SJSA1 (cell line): Measurements from ENCODE around the gene IFNA13. TPM values are rescaled to one million over a fixed set of nuclear protein-coding genes. Genes with fewer than 3 reads are reported as not detected.
"Not testable (repeated sequence)": the region's sequence is repeated elsewhere in the genome, so short reads cannot be mapped to it uniquely, and the experiment has no call there.

Source experiments
- DNase-seq, 2 experiments: peaks; one replicate each; pipeline ENCODE4 v3.0.0-alpha.2; 2015 to 2020; ENCODE audit warnings: low spot score in 2 of 2, low read depth in 1 of 2
- H3K27ac ChIP-seq: fragments of 250-450 bp; sonication (Bioruptor Pico); 2 replicates; pipeline ENCODE4 v1.5.1; 2020; ENCODE audit warnings: mild to moderate bottlenecking, moderate library complexity
- H3K27me3 ChIP-seq: fragments of 250-450 bp; sonication (Bioruptor Pico); replicated peaks from 2 replicates; pipeline ENCODE4 v1.5.1; 2020; ENCODE audit warnings: mild to moderate bottlenecking, moderate library complexity
- H3K36me3 ChIP-seq: fragments of 250-450 bp; sonication (Bioruptor Pico); 2 replicates; pipeline ENCODE4 v1.5.1; 2020; ENCODE audit warnings: mild to moderate bottlenecking
- H3K4me1 ChIP-seq: fragments of 250-450 bp; sonication (Bioruptor Pico); replicated peaks from 2 replicates; pipeline ENCODE4 v1.6.1; 2021; ENCODE audit warnings: mild to moderate bottlenecking
- H3K4me3 ChIP-seq: fragments of 250-450 bp; sonication (Bioruptor Pico); 2 replicates; pipeline ENCODE4 v1.5.1; 2020; ENCODE audit warnings: mild to moderate bottlenecking
- H3K9me3 ChIP-seq: fragments of 250-450 bp; sonication (Bioruptor Pico); replicated peaks from 2 replicates; pipeline ENCODE4 v1.5.1; 2020; ENCODE audit warnings: mild to moderate bottlenecking
- total RNA-seq: library from RNA; depleted of rRNA; stranded (reverse); fragments of >200 nt; shearing (Covaris generic); gene quantifications from 2 replicates; pipeline ENCODE4 v1.2.3, GENCODE V29; 2014

The IFNA13 gene
- total RNA-seq, 1 experiment from 2014 or later: not detected

DNA sequence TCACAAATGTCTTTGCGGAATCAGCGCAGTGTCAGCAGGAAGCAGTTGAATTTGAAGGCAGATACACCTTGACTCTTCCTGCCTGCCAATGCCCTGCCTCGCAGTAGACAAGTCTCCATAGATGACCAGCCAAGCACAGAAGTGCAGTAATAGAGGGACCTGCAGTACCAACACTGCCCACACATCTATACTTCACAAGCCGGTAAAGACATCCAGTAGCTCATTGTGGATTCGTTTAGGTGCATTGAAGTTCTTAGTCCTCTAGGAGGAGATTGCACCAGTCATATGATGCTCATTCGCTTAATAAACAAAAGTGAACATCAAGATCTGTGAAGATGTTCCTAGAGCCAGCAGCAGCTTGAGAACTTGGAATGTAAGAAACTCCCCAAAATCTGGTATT lies 24.4 kb upstream of the IFNA13 start:
- no peak overlapping the region for H3K4me3 ChIP-seq
- H3K4me1 ChIP-seq: no peaks in the 10 kb centered on the region
- H3K27ac ChIP-seq: no peak overlapping the region
- H3K9me3 ChIP-seq: no peaks in the 10 kb centered on the region
- no peaks in the 10 kb centered on the region for H3K36me3 ChIP-seq
- H3K27me3 ChIP-seq: no peaks in the 10 kb centered on the region; the same call in 1 of the 2 replicates
- DNase-seq: no peak

DNA sequence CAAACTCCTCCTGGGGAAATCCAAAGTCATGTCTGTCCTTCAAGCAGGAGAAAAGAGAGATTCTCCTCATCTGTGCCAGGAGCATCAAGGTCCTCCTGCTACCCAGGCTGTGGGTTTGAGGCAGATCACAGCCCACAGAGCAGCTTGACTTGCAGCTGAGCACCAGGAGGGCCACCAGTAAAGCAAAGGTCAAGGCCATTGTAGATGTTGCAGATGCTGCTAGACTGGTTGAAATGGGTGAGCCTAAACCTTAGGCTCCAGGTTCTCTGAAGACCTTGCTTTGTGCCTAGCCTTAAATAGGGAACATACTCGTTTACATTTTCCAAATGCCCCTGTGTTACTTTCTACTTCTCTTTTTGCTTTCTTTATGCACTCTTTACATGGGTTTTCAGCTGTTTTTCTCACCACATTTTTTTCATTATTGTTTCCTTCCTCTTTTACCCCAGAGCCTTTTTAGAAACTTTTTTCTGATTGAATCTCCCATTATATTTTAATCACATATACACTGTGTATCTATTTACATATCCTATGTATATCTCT lies 17.3 kb upstream of the IFNA13 start, which contains the start of gene IFNA2:
Gene IFNA2 (minus strand): TSS at position 268 of the 540 bp plus-strand sequence. CDS start 69 bp downstream, at position 199.
- H3K27ac ChIP-seq: no peak within 1 kb of the TSS
- no peak within 1 kb of the TSS for H3K4me3 ChIP-seq
- no peaks in the 10 kb centered on the region for H3K4me1 ChIP-seq
- no peaks in the 10 kb centered on the region for H3K27me3 ChIP-seq
- H3K36me3 ChIP-seq: no peaks in the 10 kb centered on the region
- DNase-seq: no peak
- no peaks in the 10 kb centered on the region for H3K9me3 ChIP-seq

DNA sequence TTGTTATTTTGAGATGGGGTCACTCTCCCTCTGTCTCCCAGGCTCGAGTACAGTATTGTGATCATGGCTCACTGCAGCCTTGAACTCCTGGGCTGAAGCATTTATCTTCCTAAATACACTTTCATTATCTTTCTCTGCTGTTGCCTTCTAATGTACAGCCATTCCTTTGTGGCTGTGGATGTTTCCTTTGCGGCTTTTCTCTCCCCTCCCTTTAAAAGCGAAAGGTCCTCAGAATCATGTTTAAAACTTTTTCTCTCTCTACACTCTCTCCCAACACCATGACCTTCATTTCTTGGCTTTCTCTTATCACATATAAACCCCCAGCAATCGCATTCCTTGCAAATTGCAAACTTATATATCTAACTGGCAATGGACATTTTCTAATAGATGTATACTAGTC lies 15.8 kb upstream of the IFNA13 start:
- Histone ChIP-seq H3K27me3 (no peaks in the 10 kb centered on the region), H3K27ac (no peak overlapping the region), H3K4me1 (no peaks in the 10 kb centered on the region), H3K36me3 (no peaks in the 10 kb centered on the region), H3K9me3 (no peaks in the 10 kb centered on the region), H3K4me3 (no peak overlapping the region)
- no peak for DNase-seq

DNA sequence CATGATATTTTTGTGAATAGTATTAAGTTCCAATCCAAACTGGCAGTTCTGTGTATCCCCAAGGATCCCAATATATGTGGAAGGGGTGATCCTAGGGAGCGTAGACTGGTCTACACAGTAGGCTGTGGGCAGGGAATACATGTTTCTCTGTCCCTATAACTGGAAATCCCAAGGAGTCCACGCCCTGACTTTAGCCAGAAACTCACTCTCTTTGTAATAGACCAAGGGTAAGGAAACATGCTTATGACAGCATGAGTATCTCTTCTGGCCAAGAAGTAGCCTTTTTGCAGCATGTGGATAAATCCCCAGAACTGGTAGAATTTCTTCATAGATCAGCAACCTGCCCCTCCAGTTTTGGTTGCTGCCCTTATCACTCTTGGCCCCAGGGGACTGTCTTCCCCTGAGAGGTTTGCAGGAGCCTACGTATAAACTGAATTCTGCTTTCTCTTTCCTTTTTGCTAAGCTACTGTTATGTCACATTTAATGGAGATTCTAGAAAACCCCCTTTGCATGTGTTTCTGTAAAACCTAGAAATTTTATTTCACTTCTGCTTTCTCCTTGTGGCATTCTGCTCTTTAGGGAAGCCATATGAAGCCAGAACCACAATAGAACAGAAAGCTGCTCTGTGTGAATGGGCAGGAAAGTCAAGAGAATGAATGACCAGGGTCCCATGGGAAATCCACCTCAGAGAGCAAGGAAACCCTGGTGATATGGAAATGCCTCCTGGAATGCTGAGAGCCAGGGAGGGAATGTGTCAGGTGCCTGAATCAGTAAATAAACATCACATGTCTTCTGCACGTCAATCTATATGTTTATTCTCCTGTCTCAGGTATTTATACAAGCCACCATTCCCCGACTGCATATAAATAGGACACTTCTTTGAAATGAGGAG lies 13.8 kb upstream of the IFNA13 start:
- Histone ChIP-seq H3K27me3 (no peaks in the 10 kb centered on the region), H3K9me3 (no peaks in the 10 kb centered on the region), H3K4me1 (no peaks in the 10 kb centered on the region), H3K4me3 (no peak overlapping the region), H3K27ac (no peak overlapping the region), H3K36me3 (no peaks in the 10 kb centered on the region)
- no peak for DNase-seq

DNA sequence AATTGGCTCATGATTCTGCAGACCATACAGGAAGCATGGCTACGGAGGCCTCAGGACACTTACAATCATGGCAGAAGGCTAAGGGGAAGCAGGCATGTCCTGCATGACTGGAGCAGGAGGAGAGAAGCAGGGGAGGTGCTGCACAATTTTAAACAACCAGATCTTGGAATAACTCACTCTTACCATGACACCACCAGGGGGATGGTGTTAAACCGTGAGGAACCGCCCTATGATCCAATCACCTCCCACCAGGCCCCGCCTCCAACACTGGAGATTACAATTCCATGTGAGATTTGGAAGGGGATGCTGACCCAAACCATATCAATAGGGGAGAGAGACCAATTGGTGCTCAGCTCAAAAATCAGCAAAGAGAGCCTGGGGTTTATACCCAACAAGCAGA lies 3.6 kb upstream of the IFNA13 start:
- not testable (repeated sequence) for H3K4me3 ChIP-seq, H3K36me3 ChIP-seq, DNase-seq, H3K27ac ChIP-seq, H3K4me1 ChIP-seq, H3K27me3 ChIP-seq, H3K9me3 ChIP-seq

DNA sequence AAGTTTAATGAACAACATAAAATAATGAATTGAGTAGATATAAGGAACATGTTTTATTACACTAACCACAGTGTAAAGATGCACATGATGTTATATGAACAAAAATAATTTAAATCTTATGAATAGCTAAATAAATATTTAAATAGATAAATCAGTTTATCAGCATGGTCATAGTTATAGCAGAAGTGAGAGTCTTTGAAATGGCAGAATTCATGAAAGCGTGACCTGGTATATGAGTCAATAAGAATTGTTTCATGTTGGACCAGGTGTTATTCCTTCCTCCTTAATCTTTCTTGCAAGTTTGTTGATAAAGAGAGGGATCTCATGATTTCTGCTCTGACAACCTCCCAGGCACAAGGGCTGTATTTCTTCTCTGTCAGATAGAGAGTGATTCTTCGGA lies 688 bp downstream of the IFNA13 start:
- not testable (repeated sequence) for H3K27me3 ChIP-seq, H3K9me3 ChIP-seq, H3K4me3 ChIP-seq, H3K36me3 ChIP-seq, H3K27ac ChIP-seq, DNase-seq, H3K4me1 ChIP-seq

DNA sequence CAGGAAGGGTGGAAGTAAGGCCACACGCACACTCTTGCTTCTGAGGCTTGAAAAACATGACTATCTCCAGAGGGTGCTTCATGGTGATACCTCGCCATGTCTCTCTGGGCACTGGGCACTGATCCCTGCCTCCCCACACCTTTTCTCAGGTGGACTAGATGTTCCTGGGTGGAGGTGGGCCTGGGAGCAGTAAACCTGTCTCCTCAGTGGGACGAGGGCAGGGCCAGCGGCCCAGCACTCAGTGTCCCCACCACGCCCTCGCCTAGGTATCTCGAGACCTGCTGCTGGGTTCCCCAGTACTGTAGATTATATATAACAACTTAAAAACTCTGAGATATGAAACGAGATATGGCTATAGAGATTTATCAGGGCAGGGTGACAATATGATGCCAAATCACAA lies 5.6 kb downstream of the IFNA13 start:
- DNase-seq: no peak
- H3K4me1 ChIP-seq: no peaks in the 10 kb centered on the region
- H3K27me3 ChIP-seq: no peaks in the 10 kb centered on the region
- no peak overlapping the region for H3K4me3 ChIP-seq
- H3K9me3 ChIP-seq: no peaks in the 10 kb centered on the region
- no peak overlapping the region for H3K27ac ChIP-seq
- H3K36me3 ChIP-seq: no peaks in the 10 kb centered on the region

DNA sequence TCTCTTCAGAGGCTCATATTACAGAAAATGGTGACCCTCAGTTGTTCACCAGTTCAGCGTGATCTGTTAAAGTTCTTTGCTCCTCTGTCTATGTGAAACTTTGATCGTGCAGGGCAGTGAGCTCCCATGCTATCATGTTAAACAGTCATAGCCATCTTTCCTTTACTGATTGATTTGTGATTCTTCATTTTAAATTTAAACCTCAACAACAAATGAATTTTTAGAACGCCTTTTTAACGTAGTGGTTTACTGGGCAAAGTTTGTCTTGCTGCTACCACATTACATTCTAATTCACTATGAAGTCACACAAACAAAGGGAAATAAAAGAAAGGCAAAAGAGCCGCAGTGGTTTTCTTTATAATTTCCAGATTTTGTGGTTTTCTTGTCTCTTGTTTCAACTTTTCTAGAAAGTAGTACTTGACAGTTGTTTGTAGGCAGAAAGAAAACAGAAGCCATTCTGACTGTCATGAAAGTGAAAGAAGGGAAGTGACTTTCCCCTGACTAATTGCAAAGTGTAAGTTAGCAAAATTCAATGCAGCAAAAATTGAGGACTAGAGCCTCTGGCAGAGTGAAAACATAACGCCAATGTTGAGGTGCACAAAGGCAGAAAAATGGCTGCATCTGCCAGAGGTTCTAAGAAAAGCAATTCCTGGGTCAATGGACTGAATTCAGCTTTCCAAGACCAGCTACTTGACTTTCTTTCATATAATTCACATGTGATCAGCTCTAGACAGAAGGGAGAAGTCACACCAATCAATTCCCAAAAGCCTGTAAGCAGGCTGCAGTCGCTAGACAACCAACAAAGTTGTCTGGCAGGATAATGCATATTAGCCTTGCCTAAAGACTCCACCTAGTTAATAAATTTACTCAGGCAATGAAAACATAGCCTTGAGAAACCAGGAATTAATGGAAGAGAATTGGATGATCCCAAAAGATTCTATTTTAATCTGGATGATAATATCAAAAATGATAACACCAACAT lies 10.1 kb downstream of the IFNA13 start:
- no peaks in the 10 kb centered on the region for H3K9me3 ChIP-seq
- no peaks in the 10 kb centered on the region for H3K27me3 ChIP-seq
- H3K27ac ChIP-seq: no peak overlapping the region
- H3K4me3 ChIP-seq: no peak overlapping the region
- peak in 1 of 2 experiments; percentile 3 for DNase-seq
- H3K4me1 ChIP-seq: no peaks in the 10 kb centered on the region
- no peaks in the 10 kb centered on the region for H3K36me3 ChIP-seq

DNA sequence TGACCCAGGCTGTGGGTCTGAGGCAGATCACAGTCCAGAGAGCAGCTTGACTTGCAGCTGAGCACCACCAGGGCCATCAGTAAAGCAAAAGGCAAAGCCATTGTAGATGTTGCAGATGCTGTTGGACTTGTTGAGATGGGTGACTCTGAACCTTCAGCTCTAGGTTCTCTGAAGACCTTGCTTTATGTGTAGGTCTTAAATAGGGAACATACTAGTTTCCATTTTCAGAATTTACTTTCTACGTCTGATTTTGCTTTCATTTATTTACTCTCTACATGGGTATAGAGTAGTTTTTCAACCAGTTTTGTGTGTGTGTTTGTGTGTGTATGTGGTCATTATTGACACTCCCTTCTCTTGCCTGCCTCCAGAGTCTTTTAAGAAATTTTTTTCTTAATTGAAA lies 17.1 kb downstream of the IFNA13 start, which contains the start of gene IFNA6:
Gene IFNA6 (minus strand): TSS at position 101 of the 400 bp plus-strand sequence. CDS start 0 bp downstream, at position 101.
- no peaks in the 10 kb centered on the region for H3K27me3 ChIP-seq
- no peaks in the 10 kb centered on the region for H3K36me3 ChIP-seq
- H3K9me3 ChIP-seq: no peaks in the 10 kb centered on the region

DNA sequence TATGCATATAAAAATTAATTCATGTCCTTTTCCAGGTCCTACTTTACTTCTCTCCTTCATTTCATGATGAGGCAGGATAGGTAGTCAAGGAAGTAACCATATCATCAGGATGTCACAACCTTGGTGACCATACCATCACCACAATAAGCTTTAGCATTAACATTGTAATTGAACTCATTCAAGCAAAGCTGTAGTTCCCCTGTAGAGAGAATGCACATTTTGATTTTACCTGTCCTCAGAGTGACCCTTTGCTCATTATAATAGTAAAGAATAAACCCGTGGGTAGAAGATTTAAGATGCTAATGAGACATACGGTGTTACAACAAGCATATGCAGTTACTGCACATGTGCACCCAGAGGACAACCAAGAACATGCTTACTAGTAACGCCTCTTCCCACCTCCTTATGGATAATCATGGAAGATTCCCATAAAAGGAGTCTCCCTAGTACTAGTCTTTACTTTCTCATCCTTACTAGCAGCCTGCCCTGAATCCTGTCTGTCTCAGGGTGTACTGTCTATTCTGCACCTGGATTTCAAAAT lies 19.4 kb downstream of the IFNA13 start:
- no peaks in the 10 kb centered on the region for H3K36me3 ChIP-seq
- H3K4me3 ChIP-seq: no peak overlapping the region
- no peak for DNase-seq
- H3K27ac ChIP-seq: no peak overlapping the region
- no peaks in the 10 kb centered on the region for H3K9me3 ChIP-seq
- no peaks in the 10 kb centered on the region for H3K27me3 ChIP-seq
- no peaks in the 10 kb centered on the region for H3K4me1 ChIP-seq

More for the DNA sequence above, 17.1 kb downstream of the IFNA13 start, which contains the start of gene IFNA6:
- no peak for DNase-seq
- Histone ChIP-seq H3K4me1 (no peaks in the 10 kb centered on the region), H3K27ac (no peak within 1 kb of the TSS), H3K4me3 (no peak within 1 kb of the TSS)

DNA sequence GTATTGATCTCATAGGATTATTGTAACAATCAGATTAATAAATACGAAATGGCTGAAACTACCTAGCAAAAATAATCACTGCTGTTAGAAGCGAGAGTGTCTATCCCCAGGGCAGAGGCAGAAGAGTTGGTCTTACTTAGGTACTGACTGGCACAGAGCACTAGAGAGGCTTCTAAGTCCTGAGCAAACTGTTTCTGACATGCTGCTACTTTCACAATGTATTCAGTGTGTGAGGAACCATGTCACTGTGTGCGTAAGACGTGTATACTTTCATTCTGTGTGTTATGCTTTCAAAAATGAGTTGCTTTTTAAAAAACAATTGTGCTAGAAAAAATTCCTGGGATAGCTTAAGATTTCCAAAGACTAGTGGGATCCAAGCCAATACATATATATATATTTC lies 27.1 kb downstream of the IFNA13 start:
- no peaks in the 10 kb centered on the region for H3K27me3 ChIP-seq
- no peak overlapping the region for H3K4me3 ChIP-seq
- no peak for DNase-seq
- no peaks in the 10 kb centered on the region for H3K36me3 ChIP-seq
- H3K27ac ChIP-seq: no peak overlapping the region
- no peaks in the 10 kb centered on the region for H3K9me3 ChIP-seq
- H3K4me1 ChIP-seq: no peaks in the 10 kb centered on the region

DNA sequence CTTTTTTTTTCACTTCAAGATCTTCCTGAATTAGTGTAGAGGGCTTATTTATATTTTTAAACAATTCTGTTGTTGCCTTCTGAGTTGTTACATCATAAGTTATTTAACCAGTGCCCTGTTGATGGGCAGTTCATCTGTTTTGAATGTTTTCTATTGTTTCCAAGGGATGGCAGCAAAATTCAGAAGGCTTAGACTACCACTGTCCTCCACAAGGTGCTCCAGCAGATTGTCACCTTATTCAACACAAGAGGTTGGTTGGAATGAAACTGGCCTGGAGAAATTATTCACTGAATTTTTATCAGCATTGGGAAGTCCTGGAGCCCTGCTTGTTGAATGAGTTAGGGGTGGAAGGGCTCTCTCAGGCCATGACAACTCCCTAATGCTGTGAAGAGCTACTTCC lies 31.4 kb downstream of the IFNA13 start:
- no peaks in the 10 kb centered on the region for H3K9me3 ChIP-seq
- H3K36me3 ChIP-seq: peaks cover 20% of the 10 kb centered on the region
- no peak overlapping the region for H3K27ac ChIP-seq
- no peak for DNase-seq
- no peak overlapping the region for H3K4me3 ChIP-seq
- no peaks in the 10 kb centered on the region for H3K27me3 ChIP-seq
- peaks cover 5% of the 10 kb centered on the region for H3K4me1 ChIP-seq
